HG03097 (cell line): Measurements from ENCODE around the gene NRL.

Experiments
- ATAC-seq: cut with Tn5 transposase; IDR thresholded peaks from one replicate; pipeline ENCODE4 v1.9.1; 2021; ENCODE audit not compliant: unreplicated experiment, low FRiP score

Gene NRL

GRCh38 chr14:24100982-24101494 is 13.7 kb downstream of the NRL start:
- ATAC-seq = no peak

GRCh38 chr14:24100197-24100981 is 14.4 kb downstream of the NRL start:
- ATAC-seq = no peak

GRCh38 chr14:24098927-24099813 is 15.6 kb downstream of the NRL start:
- ATAC-seq = no peak

- no peak for ATAC-seq
Observed at GRCh38 chr14:24098229-24098926, 16.4 kb downstream of the NRL start.

GRCh38 chr14:24096545-24097181 is 18.1 kb downstream of the NRL start:
- no peak for ATAC-seq

GRCh38 chr14:24095271-24096068 is 19.3 kb downstream of the NRL start:
- peak; percentile 53 for ATAC-seq

- no peak for ATAC-seq
Observed at GRCh38 chr14:24094841-24095270, 19.9 kb downstream of the NRL start.

GRCh38 chr14:24093901-24094840 is 20.6 kb downstream of the NRL start, which contains the start of gene PCK2:
Gene PCK2, plus strand, starts transcription at chr14:24094311. Its CDS starts 95 bp downstream, at chr14:24094406.
- ATAC-seq = peak; percentile 41

- ATAC-seq = no peak
Observed at GRCh38 chr14:24093207-24093900, 21.4 kb downstream of the NRL start.

- no peak for ATAC-seq
Observed at GRCh38 chr14:24092505-24093206, 22.1 kb downstream of the NRL start.

- no peak for ATAC-seq
Observed at GRCh38 chr14:24092110-24092504, 22.6 kb downstream of the NRL start.

GRCh38 chr14:24089890-24090289 is 24.9 kb downstream of the NRL start:
- no peak for ATAC-seq

- ATAC-seq = no peak
Observed at GRCh38 chr14:24088095-24088494, 26.7 kb downstream of the NRL start.

GRCh38 chr14:24087004-24087403 is 27.7 kb downstream of the NRL start:
- ATAC-seq = no peak

GRCh38 chr14:24086193-24086955 is 28.4 kb downstream of the NRL start:
- no peak for ATAC-seq

- no peak for ATAC-seq
Observed at GRCh38 chr14:24085215-24085614, 29.5 kb downstream of the NRL start.
